Ishikawa (cell line): ENCODE results near the gene STARD3.

Source experiments
- CEBPB ChIP-seq: IDR thresholded peaks from 2 replicates; pipeline ENCODE4 v1.6.1; 2012
- CREB1 ChIP-seq: IDR thresholded peaks from 2 replicates; pipeline ENCODE4 v1.6.1; 2012; ENCODE audit warnings: low read depth
- EP300 ChIP-seq: IDR thresholded peaks from 2 replicates; pipeline ENCODE4 v1.6.1; 2012; ENCODE audit warnings: borderline replicate concordance
- FOXM1 ChIP-seq: IDR thresholded peaks from 2 replicates; pipeline ENCODE4 v1.6.1; 2012; ENCODE audit warnings: low read depth, borderline replicate concordance
- RAD21 ChIP-seq: IDR thresholded peaks from 2 replicates; pipeline ENCODE4 v1.6.1; 2012; ENCODE audit warnings: low read depth
- TAF1 ChIP-seq: IDR thresholded peaks from 2 replicates; pipeline ENCODE4 v1.6.1; 2012; ENCODE audit warnings: low read depth, mild to moderate bottlenecking
- TCF12 ChIP-seq: IDR thresholded peaks from 2 replicates; pipeline ENCODE4 v1.6.1; 2012; ENCODE audit warnings: low read depth
- USF1 ChIP-seq: IDR thresholded peaks from 2 replicates; pipeline ENCODE4 v1.6.1; 2012
- YY1 ChIP-seq: IDR thresholded peaks from 2 replicates; pipeline ENCODE4 v1.6.1; 2012; ENCODE audit warnings: low read depth
- ZBTB7A ChIP-seq: IDR thresholded peaks from 2 replicates; pipeline ENCODE4 v1.6.1; 2012; ENCODE audit warnings: low read depth

- TF ChIP-seq EP300 (no peak), USF1 (no peak), YY1 (no peak), FOXM1 (no peak), TAF1 (no peak), CEBPB (no peak), TCF12 (no peak), ZBTB7A (no peak), RAD21 (no peak), CREB1 (no peak)
Measured at GRCh38 chr17:39695089-39695474, 58.1 kb downstream of the STARD3 start.
